Thyroid gland (tissue), 4 donors: ENCODE measurements around the gene KIF3B.

Source experiments
- CTCF ChIP-seq, 6 experiments: fragments of 200-600 bp in 3 of 6; fragments of 450-650 bp in 3 of 6; sonication (generic) in 3 of 6; IDR thresholded peaks; one replicate each; pipeline ENCODE4 v1.5.1; 2016 to 2019; ENCODE audit warnings: antibody characterized with exemption in 6 of 6, mild to moderate bottlenecking in 2 of 6, inconsistent platforms in 1 of 6, moderate library complexity in 1 of 6
- POLR2A ChIP-seq, 2 donors: fragments of 450-650 bp; IDR thresholded peaks; one replicate each; pipeline ENCODE4 v1.6.1; 2017; ENCODE audit warnings: antibody characterized with exemption in 2 of 2, mild to moderate bottlenecking in 2 of 2, moderate library complexity in 1 of 2

- no peak for TF ChIP-seq CTCF (IDR thresholded peaks at IDR 0.05)
- no peak for TF ChIP-seq POLR2A (IDR thresholded peaks at IDR 0.05)
Measured at GRCh38 chr20:32236819-32237218, 40.6 kb upstream of the KIF3B start.
